A673 (cell line): ENCODE data around the gene AJM1. TPM values are rescaled to one million over a fixed set of nuclear protein-coding genes. Genes with fewer than 3 reads are reported as not detected.

ENCODE experiments used
- BruUV-seq: library from RNA; stranded (reverse); fragments of 400-500 nt; replicated peaks from 2 replicates; lab custom pipeline; 2021; lab: Mats Ljungman, UMichigan
- CTCF ChIA-PET: fragments of 300-600 bp; sonication (Branson Sonifier 250); formaldehyde crosslinking; loops from one replicate; lab custom pipeline; 2022; ENCODE audit warnings: antibody characterized with exemption; lab: Charles Lee
- POLR2A ChIA-PET: fragments of 300-600 bp; sonication (Branson Sonifier 250); formaldehyde crosslinking; loops from one replicate; lab custom pipeline; 2022; ENCODE audit warnings: antibody characterized with exemption; ENCODE audit not compliant: low non-redundant PET; lab: Charles Lee
- DNase-seq: peaks from one replicate; pipeline ENCODE4 v3.0.0-alpha.2; 2015; ENCODE audit warnings: low spot score
- H3K27ac ChIP-seq: fragments of 200-600 bp; sonication (generic); 2 replicates; pipeline ENCODE4 v1.5.1; 2016; ENCODE audit warnings: mixed run types, low read depth, mild to moderate bottlenecking, mixed read lengths, antibody characterized with exemption, low read length; ENCODE audit not compliant: poor library complexity, severe bottlenecking
- H3K27me3 ChIP-seq: fragments of 200-600 bp; sonication (generic); replicated peaks from 2 replicates; pipeline ENCODE4 v1.6.1; 2017; ENCODE audit warnings: mixed run types, low read depth, mild to moderate bottlenecking, mixed read lengths, antibody characterized with exemption, low read length; ENCODE audit not compliant: insufficient read depth, poor library complexity
- H3K36me3 ChIP-seq: fragments of 200-600 bp; sonication (generic); 2 replicates; pipeline ENCODE4 v1.6.1; 2016; ENCODE audit warnings: mixed run types, mild to moderate bottlenecking, mixed read lengths, antibody characterized with exemption, low read length; ENCODE audit not compliant: insufficient read depth, poor library complexity, severe bottlenecking
- H3K4me1 ChIP-seq: fragments of 200-600 bp; sonication (generic); 2 replicates; pipeline ENCODE4 v1.6.1; 2017; ENCODE audit warnings: mixed run types, mild to moderate bottlenecking, mixed read lengths, antibody characterized with exemption, low read length; ENCODE audit not compliant: insufficient read depth, poor library complexity, severe bottlenecking
- H3K4me3 ChIP-seq: fragments of 200-600 bp; sonication (generic); 2 replicates; pipeline ENCODE4 v1.5.1; 2016; ENCODE audit warnings: low read depth, mixed run types, mild to moderate bottlenecking, mixed read lengths, low read length; ENCODE audit not compliant: poor library complexity, severe bottlenecking
- H3K9me3 ChIP-seq: fragments of 200-600 bp; sonication (generic); 2 replicates; pipeline ENCODE4 v1.6.1; 2016; ENCODE audit warnings: mixed run types, low read depth, mild to moderate bottlenecking, mixed read lengths, antibody characterized with exemption, low read length; ENCODE audit not compliant: poor library complexity, severe bottlenecking
- EZH2 ChIP-seq: fragments of 200-600 bp; sonication (generic); IDR thresholded peaks from 2 replicates; pipeline ENCODE4 v1.6.1; 2017; ENCODE audit warnings: borderline replicate concordance, low read depth, mild to moderate bottlenecking, mixed read lengths, antibody characterized with exemption, low read length; ENCODE audit not compliant: poor library complexity, severe bottlenecking
- intact Hi-C: fragments of 100-400 bp; cut with micrococcal nuclease; formaldehyde crosslinking; loops from one replicate; pipeline ENCODE4 v1.10.0; 2022; ENCODE audit not compliant: unreplicated experiment
- microRNA-seq: library from miRNA; unstranded; fragments of <30 nt; microRNA quantifications from one replicate; pipeline ENCODE4 v1.2.0, GENCODE V29; 2021
- total RNA-seq: library from RNA; stranded (reverse); gene quantifications from 2 replicates; pipeline ENCODE4 v1.2.3, GENCODE V29; 2021
- TF ChIP-seq, protein P1 (sequence below): fragments of 300-800, 200-600 bp; sonication (generic); conservative IDR thresholded peaks from 2 replicates; pipeline ENCODE4 v1.5.1; 2017; ENCODE audit warnings: low read depth, mild to moderate bottlenecking, antibody characterized with exemption, low read length, moderate library complexity, mixed read lengths

The AJM1 gene
- total RNA-seq, 1 experiment from 2014 or later, result 2.0 TPM

- no peaks in the 10 kb centered on the region for H3K27me3 ChIP-seq
- intact Hi-C loops, result no loop called here
- TF ChIP-seq EZH2, result no peak
- TF ChIP-seq, protein P1, sequence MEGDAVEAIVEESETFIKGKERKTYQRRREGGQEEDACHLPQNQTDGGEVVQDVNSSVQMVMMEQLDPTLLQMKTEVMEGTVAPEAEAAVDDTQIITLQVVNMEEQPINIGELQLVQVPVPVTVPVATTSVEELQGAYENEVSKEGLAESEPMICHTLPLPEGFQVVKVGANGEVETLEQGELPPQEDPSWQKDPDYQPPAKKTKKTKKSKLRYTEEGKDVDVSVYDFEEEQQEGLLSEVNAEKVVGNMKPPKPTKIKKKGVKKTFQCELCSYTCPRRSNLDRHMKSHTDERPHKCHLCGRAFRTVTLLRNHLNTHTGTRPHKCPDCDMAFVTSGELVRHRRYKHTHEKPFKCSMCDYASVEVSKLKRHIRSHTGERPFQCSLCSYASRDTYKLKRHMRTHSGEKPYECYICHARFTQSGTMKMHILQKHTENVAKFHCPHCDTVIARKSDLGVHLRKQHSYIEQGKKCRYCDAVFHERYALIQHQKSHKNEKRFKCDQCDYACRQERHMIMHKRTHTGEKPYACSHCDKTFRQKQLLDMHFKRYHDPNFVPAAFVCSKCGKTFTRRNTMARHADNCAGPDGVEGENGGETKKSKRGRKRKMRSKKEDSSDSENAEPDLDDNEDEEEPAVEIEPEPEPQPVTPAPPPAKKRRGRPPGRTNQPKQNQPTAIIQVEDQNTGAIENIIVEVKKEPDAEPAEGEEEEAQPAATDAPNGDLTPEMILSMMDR, result no peak
- no peak for DNase-seq
- H3K27ac ChIP-seq, result no peak overlapping the region
- no TSS peak for BruUV-seq
- POLR2A ChIA-PET, result no interaction called here
- CTCF ChIA-PET, result no interaction called here
- H3K9me3 ChIP-seq, result no peaks in the 10 kb centered on the region
- H3K36me3 ChIP-seq, result no peaks in the 10 kb centered on the region
- no peak overlapping the region for H3K4me3 ChIP-seq
- H3K4me1 ChIP-seq, result no peaks in the 10 kb centered on the region
Measured at GRCh38 chr9:136889858-136890257, 47.6 kb downstream of the AJM1 start.

DNA sequence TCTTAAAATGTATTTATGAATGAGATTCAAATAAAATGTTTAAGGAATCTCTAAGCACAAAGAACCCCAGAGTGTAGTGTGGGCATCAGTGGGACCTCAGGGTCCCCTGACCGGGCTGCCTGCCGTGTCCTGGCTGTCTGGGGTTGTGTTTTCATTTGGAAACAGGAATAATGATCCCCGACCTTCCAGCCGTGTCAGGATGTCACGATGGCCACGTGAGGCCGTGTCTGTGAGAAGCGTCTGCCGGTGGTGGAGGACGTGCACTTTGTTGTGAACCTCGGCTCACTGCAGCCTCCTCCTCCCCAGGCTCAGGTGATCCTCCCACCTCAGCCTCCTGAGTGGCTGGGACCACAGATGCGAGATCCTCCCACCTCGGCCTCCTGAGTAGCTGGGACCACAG is 48.4 kb downstream of the AJM1 start:
- H3K27ac ChIP-seq, result no peak overlapping the region
- no peaks in the 10 kb centered on the region for H3K4me1 ChIP-seq
- no peaks in the 10 kb centered on the region for H3K36me3 ChIP-seq
- BruUV-seq, result no TSS peak
- no peaks in the 10 kb centered on the region for H3K9me3 ChIP-seq
- DNase-seq, result no peak
- no peak overlapping the region for H3K4me3 ChIP-seq
- TF ChIP-seq, protein P1, result no peak
- intact Hi-C loops, result no loop called here
- POLR2A ChIA-PET, result no interaction called here
- CTCF ChIA-PET, result no interaction called here
- no peaks in the 10 kb centered on the region for H3K27me3 ChIP-seq

Small RNA genes lying within 50 kb of the gene (microRNA-seq; reads per million reads assigned to microRNA genes)
- gene MIR4292 (not detected), gene MIR4479 (5.1 reads per million, percentile 17 among the genes with 10 or more reads in this experiment)

Other genes starting within 250 kb of the AJM1 start
- 79.5 and 98.5 TPM in 2 replicates for gene EGFL7, start 179.6 kb upstream of the AJM1 start, total RNA-seq
- 56.0 and 57.7 TPM in 2 replicates for gene AGPAT2, start 155.0 kb upstream of the AJM1 start, total RNA-seq
- gene DIPK1B, start 129.9 kb upstream of the AJM1 start, total RNA-seq, result 26.4 and 35.3 TPM in 2 replicates
- 0.15 and 0.35 TPM in 2 replicates for gene LCN10, start 99.5 kb upstream of the AJM1 start, total RNA-seq
- not detected in 2 replicates for gene LCN6, start 94.0 kb upstream of the AJM1 start, total RNA-seq
- gene LCN8, start 84.2 kb upstream of the AJM1 start, total RNA-seq, result not detected in 2 replicates
- gene LCN15, start 78.0 kb upstream of the AJM1 start, total RNA-seq, result not detected in 2 replicates
- 32.7 and 39.5 TPM in 2 replicates for gene TMEM141, start 51.1 kb upstream of the AJM1 start, total RNA-seq
- 0.46 TPM in 1 of 2 replicates, not detected in the other for gene CCDC183, start 46.1 kb upstream of the AJM1 start, total RNA-seq
- 208 and 210 TPM in 2 replicates for gene RABL6, start 34.5 kb upstream of the AJM1 start, total RNA-seq
- gene PHPT1, start 6.9 kb downstream of the AJM1 start, total RNA-seq, result 94.7 and 109 TPM in 2 replicates
- 7.9 and 10.1 TPM in 2 replicates for gene MAMDC4, start 9.9 kb downstream of the AJM1 start, total RNA-seq
- gene EDF1, start 23.8 kb downstream of the AJM1 start, total RNA-seq, result 321 and 330 TPM in 2 replicates
- gene TRAF2, start 44.0 kb downstream of the AJM1 start, total RNA-seq, result 29.2 and 33.2 TPM in 2 replicates
- gene FBXW5, start 102.3 kb downstream of the AJM1 start, total RNA-seq, result 76.7 and 81.8 TPM in 2 replicates
- gene C8G, start 102.8 kb downstream of the AJM1 start, total RNA-seq, result 0.74 and 0.75 TPM in 2 replicates
- 1.1 TPM in 1 of 2 replicates, not detected in the other for gene LCN12, start 109.8 kb downstream of the AJM1 start, total RNA-seq
- gene PTGDS, start 135.0 kb downstream of the AJM1 start, total RNA-seq, result not detected in 2 replicates
- not detected in 2 replicates for gene LCNL1, start 140.5 kb downstream of the AJM1 start, total RNA-seq
- 91.5 and 99.5 TPM in 2 replicates for gene PAXX, start 149.9 kb downstream of the AJM1 start, total RNA-seq
- not detected in 2 replicates for gene CLIC3, start 154.1 kb downstream of the AJM1 start, total RNA-seq
- gene ABCA2, start 185.8 kb downstream of the AJM1 start, total RNA-seq, result 27.8 and 38.9 TPM in 2 replicates
- not detected in 2 replicates for gene FUT7, start 189.6 kb downstream of the AJM1 start, total RNA-seq
- gene NPDC1, start 203.7 kb downstream of the AJM1 start, total RNA-seq, result 73.9 and 81.4 TPM in 2 replicates
- gene ENTPD2, start 211.6 kb downstream of the AJM1 start, total RNA-seq, result not detected in 2 replicates
- gene SAPCD2, start 228.1 kb downstream of the AJM1 start, total RNA-seq, result 30.6 and 33.7 TPM in 2 replicates
- gene UAP1L1, start 235.0 kb downstream of the AJM1 start, total RNA-seq, result 11.2 and 13.0 TPM in 2 replicates
- 48.6 and 54.9 TPM in 2 replicates for gene MAN1B1, start 244.5 kb downstream of the AJM1 start, total RNA-seq